Measurements from ENCODE around the gene NLRC5.

DNA sequence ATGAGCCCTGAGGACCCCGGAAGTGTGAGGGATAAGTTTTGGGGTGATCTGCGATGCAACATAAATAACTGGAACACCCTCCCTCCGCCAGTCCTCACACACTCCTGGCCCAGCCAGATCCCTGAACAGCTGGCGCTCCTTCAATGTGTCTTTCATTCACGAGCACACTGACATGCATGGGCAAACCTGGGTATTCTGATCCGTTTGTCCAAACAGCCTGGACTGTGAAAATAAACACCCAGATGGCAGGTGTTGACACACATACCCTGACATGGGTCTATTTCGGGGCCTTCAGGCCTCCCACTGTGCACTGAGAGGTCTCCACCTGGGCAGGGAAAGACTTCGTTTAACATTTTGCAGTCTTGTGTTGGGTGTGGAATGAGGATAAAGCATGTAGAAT lies 100.0 kb downstream of the NLRC5 start:
- TF ChIP-seq, protein P1, sequence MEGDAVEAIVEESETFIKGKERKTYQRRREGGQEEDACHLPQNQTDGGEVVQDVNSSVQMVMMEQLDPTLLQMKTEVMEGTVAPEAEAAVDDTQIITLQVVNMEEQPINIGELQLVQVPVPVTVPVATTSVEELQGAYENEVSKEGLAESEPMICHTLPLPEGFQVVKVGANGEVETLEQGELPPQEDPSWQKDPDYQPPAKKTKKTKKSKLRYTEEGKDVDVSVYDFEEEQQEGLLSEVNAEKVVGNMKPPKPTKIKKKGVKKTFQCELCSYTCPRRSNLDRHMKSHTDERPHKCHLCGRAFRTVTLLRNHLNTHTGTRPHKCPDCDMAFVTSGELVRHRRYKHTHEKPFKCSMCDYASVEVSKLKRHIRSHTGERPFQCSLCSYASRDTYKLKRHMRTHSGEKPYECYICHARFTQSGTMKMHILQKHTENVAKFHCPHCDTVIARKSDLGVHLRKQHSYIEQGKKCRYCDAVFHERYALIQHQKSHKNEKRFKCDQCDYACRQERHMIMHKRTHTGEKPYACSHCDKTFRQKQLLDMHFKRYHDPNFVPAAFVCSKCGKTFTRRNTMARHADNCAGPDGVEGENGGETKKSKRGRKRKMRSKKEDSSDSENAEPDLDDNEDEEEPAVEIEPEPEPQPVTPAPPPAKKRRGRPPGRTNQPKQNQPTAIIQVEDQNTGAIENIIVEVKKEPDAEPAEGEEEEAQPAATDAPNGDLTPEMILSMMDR (IDR thresholded peaks at IDR 0.05 in 8 of 11, conservative IDR thresholded peaks at IDR 0.05 in 3 of 11) = no peak
- TF ChIP-seq POLR2A (IDR thresholded peaks at IDR 0.05) = no peak
- TF ChIP-seq POLR2AphosphoS5 (IDR thresholded peaks at IDR 0.05) = no peak

Measured in spleen (tissue), 7 donors.